HG02798 (cell line): ENCODE measurements around the gene ACAA2.
"Not testable (repeated sequence)": the region's sequence is repeated elsewhere in the genome, so short reads cannot be mapped to it uniquely, and the experiment has no call there.

Experiments used
- ATAC-seq: cut with Tn5 transposase; IDR thresholded peaks from one replicate; pipeline ENCODE4 v1.9.1; 2021; ENCODE audit warnings: mild to moderate bottlenecking; ENCODE audit not compliant: unreplicated experiment, poor library complexity

The ACAA2 gene

DNA sequence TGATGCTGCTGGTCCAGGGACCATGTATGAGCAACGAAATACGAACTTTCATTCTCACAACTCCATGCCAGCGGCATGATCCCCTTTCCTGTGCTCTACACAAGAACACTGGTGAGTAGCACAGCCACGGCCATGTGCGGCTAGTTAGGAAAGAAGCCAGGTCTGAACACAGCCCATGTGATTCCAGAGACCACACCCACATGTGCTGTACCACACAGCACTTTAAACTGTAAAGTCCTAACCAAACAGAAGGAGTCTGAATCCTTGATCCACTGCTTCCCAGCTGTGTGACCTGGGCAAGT, 33.0 kb upstream of the ACAA2 start:
- no peak for ATAC-seq

DNA sequence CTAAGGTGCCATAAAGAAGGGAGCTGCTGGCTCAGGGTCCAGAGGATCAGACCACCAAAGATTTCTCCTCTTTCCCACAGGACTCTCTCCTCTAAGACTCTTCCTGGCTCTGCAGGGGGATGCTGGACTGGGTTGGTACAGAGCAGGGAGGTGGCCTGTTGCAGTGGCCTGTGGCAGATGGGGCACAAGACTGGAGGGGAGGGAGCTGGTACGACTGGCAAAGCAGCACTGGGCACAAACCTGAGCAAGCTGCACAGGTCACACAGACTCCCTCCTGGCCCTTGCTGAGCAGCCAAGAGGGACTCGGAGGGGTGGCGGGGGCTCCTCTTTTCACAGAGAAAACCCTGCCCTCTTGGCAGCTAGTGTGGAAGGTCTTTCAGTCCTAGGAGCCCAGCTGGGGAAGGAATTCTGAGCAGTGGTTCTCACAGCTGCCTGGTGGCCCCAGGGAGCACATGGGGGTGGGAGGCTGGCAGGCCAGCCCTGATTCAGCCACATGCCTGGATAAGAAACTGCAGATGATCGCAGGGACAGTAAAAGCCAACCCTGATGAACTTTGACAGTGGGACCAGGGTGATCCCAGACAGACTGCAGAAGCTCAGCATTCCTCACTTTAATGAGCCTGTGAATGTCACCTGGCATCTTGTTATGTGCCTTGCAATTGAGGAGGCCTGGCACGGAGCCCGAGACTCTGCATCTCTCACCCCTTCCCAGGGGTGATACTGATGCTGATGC, 32.5 kb upstream of the ACAA2 start:
- ATAC-seq: no peak

DNA sequence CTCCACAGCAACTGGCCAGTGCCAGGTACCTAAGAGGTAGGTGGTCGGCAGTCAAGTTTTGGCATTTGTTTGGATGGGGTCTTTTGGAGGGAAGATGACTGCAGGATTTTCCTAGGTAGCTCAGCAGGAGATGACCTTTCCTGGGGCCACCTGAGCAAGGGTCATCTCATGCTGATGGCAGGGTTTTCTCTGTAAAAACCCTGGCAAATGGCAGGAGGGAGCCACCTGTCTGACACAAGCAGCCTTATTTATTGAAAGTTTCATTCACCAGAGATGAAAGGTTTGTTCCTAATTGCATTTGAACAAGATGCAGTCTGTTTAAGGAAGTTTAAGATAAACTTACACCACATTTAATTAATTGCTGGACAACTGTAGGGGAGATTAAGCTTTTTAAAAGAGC, 31.6 kb upstream of the ACAA2 start:
- no peak for ATAC-seq

DNA sequence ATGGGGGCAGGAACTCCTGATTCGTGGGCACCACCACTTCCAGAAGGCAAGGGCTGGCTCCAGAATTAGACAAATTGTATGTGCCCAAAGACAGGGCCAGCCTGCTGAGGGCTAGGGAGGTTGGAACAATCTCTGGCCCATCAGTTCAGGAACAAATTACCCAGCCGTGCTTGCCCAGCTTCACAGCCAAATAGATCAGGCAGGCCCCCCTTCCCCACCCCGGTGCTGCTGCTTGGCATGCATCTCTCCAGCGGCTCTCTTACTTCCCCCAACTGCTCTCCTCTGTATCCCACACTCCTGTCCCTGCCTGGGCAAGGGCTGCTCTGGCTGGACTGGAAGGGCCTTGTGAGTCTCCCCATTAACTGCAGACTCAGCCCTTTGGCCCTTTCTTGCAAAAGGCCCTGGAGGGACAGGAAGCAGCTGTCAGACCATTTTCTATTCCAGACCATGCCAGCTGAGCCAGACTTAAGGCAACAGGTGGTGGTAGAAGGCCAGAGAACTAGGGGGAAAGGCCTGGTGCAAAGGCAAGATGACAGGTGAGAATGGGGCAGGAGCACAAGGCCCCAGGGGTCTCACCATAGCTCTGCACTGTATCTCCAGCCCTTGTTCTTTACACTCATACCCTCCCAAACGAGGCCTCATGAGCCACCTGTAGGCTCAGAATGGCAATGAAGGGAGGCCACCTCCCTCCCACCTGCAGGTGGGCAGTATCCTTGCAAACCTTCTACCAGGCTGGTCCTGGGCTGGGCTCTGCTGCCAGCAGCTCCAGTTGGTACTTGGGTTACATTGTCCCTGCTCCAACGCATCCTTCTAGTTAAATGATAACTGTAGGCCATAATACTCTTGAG, 30.7 kb upstream of the ACAA2 start:
- ATAC-seq: no peak

DNA sequence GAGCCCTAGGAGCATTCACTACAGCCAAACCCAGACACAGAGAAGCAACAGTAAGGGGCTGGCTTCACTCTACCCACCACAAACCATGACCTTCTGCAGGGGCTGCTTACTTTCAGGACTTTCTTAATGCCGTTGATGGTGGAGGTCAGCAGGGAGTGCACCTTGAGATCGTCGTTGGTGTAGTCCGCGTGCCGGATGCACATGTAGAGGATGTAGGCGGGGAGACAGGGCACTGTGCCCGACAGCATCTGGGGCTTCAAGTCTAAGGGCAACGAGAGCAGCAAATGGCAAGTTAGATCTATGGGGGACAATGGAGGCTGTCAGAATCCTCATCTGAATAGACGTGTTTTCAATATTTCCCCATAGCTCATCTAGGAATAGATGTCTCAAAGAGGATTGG, 29.8 kb upstream of the ACAA2 start:
- ATAC-seq: no peak

DNA sequence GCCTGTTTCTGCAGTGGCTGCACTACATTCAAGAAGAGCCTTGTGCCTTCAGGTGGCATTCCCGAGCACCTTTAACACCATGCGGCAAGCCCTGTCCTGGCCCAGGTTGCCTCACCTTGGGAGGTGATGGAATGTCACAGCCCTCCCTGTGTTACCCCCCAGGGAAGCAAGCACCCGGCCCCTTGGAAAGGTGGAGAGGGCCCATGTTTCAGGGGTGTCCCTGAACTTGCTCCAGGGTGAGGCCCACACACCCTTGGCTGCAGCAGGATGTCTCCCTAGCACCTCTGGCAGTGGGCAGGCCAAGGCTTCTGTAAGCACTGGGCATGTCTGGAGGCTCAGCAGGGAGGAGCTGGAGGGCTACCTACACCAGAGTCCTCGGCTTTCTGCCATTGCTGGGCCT, 29.3 kb upstream of the ACAA2 start:
- no peak for ATAC-seq

DNA sequence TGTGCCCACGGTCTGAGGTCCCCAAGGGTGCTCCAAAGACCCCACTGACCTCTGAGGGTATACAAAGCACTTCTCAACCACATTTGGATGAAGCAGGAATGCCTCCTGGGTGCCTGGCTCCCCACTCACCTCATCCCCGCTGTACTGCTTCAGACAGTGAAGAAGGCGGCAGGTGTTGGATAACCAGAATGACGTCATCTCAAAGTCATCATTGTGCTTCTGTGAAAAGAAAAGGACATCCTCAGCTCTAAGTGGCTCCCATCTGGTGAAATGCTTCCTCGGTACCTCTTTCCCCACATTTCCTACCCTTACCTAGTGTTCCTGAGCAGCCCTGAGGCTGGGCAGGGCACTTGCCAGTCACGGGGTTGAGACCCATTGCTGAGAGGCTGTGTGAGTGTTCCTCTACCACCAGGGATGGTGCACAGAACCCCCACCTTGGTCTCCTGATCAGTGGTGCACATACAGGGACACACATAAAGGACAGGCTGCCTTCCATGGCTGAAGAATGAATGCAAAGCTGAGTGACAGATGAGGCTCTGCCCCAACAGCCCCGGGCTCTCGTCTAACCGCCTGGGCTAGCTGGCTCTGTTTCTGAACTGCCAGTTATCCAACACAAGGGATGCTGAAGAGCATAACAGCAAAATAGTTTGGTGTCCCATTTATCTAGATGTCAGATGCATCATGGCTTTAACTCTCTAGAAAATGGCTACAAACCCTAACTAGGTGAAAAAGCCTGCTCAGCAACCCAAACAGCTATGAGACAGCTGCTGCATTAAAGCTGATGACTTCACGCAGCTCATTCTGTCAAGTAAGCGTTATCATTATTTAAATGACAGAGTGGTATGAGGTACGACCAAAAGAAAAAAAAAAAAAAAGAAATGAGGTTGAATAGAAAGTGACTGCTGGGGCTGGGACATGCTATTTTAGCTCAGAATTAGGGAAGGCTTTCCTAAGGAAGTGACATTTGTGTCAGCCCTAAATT, 28.2 kb upstream of the ACAA2 start:
- no peak for ATAC-seq

DNA sequence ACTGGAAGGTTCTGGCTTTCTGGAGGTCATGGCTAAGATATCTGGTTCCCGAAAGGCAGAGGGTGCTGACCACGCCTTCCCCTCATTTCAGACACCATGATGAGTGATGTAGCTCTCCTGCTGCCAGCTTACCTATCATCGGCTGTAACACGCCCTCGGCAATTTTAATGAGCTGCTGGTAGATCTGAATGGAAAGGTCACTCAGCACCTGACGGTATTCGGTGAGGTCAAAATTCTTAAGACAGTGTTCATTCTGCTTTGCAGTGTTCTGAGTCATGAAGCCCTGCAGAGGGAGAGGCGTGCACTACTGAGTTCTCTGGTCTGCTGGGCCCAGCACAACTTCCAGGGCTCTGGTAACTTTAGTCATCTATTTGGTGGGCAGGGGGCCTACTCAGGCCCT, 25.7 kb upstream of the ACAA2 start:
- ATAC-seq: no peak

DNA sequence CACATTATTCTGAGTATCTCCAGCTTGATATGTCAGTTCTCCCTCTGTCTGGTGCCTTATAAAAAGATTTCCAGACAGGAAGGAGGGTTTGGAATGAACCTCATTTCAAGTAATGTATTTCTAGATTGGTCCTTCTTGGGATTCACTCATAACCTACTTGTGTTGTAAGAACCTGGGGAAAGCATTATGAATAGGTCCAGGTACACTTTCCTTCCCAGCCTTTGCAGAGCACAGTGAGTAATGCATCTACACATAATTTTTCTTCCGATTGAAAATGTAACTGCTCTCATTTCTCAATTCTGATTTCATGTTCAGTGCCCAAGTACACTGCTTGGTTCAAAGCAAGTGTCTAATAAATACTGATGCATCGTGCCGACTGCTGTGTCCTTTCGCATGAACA, 25.0 kb upstream of the ACAA2 start:
- no peak for ATAC-seq

DNA sequence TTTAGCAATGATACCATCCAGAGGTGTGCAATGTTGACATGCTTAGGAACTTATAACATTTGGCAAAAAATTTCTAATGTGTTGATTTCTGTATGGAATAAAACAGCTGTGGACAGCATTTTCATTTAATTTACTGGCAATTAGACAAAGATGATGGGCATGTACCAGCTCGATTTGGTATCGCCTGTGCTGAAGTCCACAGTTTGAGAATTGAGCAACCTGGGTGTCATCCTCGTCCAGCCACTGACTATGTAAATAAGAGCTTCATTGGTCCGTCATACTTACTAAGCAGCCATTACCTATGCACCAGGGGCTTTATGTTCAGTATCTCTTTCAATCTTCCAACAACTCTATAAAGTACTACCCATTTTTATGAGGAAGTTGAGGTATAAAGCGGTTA, 24.6 kb upstream of the ACAA2 start:
- no peak for ATAC-seq

DNA sequence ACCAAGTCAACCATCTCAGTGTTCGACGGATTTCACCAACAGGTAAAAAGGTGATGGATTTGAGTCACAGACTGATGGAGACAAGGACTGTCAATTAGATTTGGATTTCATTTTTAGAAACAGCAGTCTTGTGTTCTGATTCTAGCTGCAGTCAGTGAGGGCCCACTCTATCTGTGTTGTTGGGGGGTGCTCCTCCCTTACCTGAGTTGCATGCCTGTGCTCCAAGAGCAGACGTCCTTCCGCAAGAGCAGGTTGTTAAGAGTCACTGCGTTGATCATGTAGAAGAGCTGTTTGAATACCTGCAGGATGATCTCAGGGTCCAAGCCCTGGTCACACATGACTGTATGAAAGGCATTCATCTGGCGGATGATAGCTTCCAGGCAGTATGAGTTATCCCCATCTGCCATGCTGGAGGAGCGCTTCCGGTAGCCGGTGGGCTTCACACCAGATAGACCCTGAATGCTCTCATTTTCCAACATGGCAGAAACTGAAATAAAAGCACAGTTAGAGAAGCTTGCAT, 24.0 kb upstream of the ACAA2 start:
- ATAC-seq: not testable (repeated sequence)

DNA sequence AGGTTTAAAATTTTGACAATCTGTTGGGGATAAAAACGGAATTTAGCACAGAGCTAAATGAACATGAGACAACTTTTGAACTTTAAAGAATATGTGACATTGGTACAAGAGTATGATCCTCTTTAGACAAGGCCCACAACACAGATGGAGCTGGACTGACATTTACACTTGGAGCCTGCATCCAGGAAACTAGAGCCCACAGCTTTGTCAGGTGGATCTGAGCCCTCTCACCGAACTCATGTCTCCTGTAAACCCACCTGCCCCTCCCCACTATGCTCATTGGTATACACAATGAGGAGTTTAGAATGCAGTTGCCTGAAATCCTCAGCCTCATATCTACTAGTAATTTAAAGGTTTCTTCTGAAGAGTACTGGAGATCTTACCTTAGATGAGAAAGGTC, 22.1 kb upstream of the ACAA2 start:
- no peak for ATAC-seq

DNA sequence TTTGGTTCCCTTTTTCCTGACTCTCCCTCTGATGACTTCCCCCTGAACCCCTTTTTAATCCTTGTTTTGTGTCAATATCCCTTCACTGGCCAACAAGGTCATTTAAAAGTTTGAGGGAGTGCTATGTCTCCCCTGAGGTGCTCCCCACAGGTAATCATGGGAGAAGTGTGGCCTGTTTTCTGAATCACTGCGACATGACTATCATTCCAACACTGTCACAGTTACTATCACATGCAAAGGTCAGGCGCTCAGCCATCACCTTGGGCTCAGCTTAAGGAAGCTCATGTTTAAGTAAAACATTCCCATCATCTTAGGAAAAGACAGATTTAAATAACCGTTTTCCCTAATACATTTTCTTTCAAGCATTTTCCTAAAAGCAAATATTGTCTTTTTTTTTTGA, 20.9 kb upstream of the ACAA2 start:
- no peak for ATAC-seq

DNA sequence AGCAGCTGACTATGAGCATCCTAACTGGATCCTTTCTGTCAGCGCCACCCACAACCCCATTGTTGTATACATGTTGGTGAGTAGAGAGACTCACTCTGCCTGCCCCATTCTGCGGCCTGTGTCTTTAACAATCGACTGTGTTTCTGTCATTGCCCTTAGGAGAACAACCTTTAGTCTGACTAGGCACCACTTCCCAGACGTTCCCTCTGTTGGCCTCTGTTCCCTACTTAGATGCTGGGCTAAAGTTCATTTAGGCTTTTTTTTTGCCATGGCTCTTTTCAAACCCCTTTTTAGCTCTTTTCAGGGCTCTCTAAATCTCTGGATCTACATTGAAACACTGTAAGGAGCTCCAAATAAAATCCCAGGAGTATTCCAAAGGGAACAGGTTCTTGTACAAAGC, 20.5 kb upstream of the ACAA2 start:
- ATAC-seq: no peak

DNA sequence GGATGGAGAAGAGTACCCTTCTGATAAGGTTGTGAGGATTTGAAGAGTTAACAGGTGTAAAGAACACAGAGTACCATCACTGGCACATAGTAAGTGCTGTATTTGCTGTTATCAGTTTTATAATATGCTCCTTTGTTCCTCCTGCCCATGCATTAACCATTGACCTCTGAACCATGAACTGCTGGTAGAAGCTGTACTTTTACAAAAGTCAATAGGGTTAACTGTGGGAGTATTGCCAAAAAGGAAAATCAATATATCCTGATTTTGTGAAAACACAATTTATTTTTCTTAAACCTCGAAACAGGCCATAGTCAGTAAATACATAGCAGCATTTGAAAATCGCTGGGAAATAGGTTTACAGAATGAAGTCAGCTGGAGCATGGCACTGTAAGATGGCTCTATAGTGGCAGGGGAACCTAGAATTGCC, 18.9 kb upstream of the ACAA2 start:
- ATAC-seq: no peak

DNA sequence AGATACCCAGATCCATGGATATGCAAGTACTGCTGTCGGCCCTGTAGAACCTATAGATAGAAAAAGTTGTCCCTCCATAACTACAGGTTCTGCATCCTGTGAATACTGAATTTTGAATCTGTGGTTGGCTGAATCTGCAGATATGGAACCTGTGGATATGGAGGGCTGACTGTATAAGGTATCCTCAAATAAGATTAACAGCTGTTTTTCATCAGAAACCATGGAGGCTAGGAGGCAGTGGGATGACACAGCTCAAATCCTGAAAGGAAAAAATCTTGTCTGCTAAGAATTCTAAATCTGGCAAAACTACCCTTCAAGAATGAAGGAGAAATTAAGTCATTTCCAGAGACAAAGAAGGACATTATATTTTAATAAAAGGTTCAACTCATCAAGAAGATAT, 14.7 kb upstream of the ACAA2 start:
- ATAC-seq: no peak

DNA sequence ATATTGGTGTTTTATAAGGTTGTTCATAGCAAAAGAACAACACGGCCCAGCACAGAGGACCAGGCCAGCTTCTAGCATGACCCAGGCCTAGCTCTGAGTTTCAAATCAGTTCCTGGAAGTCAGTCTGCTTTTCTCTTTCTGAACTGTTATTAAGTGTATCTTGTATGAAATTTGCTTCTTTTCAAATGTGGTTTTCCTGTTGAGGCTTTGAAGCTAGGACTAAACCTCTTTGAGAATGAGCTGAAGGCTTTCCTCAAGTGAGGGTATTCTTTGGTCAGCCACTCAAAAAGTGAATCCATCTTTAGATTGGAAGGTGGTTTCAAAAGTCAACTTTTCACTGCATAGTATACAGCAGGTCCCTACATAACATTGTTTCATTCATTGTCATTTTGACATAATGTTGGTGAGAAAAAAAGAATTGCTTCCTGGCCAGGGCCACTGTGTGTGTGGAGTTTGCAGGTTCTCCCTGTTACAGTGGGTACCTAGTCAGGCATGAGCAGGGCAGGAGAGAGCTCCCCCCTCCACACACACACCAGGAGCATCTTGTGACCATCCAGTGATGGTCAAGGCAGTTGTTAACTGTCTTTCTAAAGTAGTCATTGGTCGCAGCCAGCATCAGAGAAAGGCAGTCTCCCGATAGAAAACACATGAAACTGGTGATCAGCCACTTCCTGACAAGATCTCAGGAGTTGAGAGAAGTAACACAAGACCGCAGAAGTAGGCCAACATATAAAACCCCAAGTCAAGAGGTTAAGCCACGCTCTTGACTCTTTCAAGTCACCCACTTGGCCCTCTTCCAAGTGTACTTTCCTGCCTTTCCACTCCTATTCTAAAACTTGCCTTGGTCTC, 6.7 kb upstream of the ACAA2 start:
- no peak for ATAC-seq

DNA sequence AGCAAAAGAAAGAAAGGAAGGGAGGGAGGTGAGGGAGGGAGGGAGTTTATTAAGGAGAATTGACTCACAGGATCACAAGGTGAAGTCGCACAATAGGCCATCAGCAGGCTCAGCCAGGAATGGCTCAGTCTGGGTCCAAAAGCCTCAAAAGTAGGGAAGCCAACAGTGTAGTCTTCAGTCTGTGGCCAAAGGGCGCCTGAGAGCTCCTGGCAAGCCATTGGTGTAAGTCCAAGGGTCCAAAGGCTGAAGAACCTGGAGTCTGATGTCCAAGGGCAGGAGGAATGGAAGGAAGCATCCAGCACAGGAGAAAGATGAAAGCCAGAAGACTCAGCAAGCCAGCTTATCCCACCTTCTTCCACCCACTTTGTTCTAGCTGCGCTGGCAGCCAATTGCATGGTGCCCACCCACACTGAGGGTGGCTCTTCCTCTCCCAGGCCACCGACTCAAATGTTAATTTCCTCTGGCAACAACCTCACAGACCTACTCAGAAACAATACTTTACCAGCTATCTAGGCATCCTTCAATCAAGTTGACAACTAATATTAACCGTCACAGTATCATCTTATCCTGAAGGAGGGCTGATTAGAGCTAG, 5.8 kb upstream of the ACAA2 start:
- no peak for ATAC-seq

DNA sequence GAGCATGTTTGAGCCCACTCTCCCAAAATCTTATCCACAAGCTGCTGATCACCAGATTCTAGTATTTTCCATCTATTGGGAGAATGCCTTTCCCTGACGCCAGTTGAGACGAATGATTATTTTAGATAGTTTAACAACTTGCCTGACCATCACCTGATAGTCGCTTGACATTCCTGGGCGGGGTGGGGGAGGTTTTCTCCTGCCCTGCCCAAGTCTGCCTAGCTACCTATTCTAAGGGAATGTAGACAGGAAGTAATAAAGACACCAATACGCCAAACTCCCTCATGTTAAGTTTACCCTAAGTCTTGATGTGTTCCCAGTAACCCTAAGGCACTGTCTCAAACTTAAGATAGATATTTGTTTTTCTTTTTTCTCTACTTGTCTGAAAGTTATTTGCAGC, 4.6 kb upstream of the ACAA2 start:
- no peak for ATAC-seq
